Transverse colon (tissue), 4 donors: Measurements from ENCODE around the gene ADIRF.

Experiments
- CTCF ChIP-seq, 5 experiments: fragments of 200-600 bp in 3 of 5; fragments of 450-650 bp in 2 of 5; sonication (generic) in 3 of 5; IDR thresholded peaks; 1 replicate in 2 of 5; 2 replicates in 3 of 5; pipeline ENCODE4 v1.5.1; 2016 to 2017; ENCODE audit warnings: antibody characterized with exemption in 5 of 5, inconsistent platforms in 3 of 5, mild to moderate bottlenecking in 2 of 5, moderate library complexity in 1 of 5
- POLR2A ChIP-seq: fragments of 450-650 bp; IDR thresholded peaks from one replicate; pipeline ENCODE4 v1.6.1; 2016; ENCODE audit warnings: antibody characterized with exemption, mild to moderate bottlenecking, moderate library complexity
- POLR2AphosphoS5 ChIP-seq, 3 donors: sonication (generic); formaldehyde crosslinking; IDR thresholded peaks; one replicate each; pipeline ENCODE4 v1.6.1; 2016; ENCODE audit warnings: antibody characterized with exemption in 3 of 3

GRCh38 chr10:86962136-86962980 lies 5.9 kb upstream of the ADIRF start:
- TF ChIP-seq POLR2A = no peak
- no peak for TF ChIP-seq CTCF (IDR thresholded peaks at IDR 0.05)
- TF ChIP-seq POLR2AphosphoS5 (IDR thresholded peaks at IDR 0.05) = no peak
